GM19438 (cell line): ENCODE measurements around the gene ZNFX1.

Source experiments
- ATAC-seq: cut with Tn5 transposase; IDR thresholded peaks from one replicate; pipeline ENCODE4 v1.9.1; 2021; ENCODE audit warnings: low read depth; ENCODE audit not compliant: unreplicated experiment

The ZNFX1 gene

DNA sequence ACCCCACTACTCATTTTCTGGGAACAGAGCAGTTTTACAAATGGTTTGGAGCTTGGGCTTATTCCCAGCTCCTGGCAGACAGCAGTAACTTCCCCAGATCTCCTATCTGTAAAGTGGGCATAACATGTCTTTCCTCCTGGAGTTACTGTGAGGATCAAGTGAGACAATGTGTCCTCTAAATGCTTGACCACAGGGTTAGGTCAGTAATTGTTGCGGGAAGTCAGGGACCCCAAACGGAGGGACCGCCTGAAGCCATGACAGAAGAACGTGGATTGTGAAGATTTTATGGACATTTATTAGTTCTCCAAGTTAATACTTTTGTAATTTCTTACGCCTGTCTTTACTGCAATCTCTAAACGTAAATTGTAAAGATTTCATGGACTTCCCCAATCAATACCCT lies 15.3 kb upstream of the ZNFX1 start:
- no peak for ATAC-seq

DNA sequence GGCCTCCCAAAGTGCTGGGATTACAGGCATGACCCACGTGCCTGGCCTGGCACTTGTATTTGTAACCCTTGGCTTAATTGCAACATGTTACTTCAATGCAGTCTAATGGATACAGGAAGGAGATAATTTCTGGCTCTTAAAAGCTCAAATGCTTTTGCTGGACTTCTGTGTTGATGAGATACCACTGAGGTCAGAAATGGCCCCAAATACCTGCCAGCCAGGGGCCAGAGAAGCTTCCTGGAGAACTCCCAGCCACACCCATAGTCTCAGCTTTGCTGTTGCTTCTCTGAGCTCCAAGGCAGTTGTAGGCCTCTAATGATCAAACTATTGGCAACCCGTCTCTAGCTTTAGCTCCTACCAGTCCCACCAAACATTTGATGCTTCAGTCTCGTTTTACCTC lies 14.2 kb upstream of the ZNFX1 start:
- ATAC-seq: no peak

DNA sequence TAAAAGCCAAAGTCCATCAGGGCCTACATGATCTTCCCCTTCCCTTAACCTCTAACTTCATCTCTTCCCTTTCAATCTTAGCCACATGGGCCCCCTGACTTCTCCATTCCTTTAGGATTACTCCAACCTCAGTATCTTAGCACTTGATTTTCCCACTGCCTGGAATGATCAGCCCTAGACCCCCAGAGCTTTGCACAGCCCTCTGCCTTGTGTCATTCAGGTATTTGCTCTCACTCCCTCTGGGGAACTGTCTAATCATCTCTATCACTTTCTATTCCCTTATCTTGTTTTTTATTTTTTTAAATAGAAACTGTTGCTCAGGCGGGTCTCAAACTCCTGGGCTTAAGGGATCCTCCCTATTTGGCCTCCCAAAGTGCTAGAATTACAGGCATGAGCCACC lies 13.3 kb upstream of the ZNFX1 start:
- no peak for ATAC-seq

DNA sequence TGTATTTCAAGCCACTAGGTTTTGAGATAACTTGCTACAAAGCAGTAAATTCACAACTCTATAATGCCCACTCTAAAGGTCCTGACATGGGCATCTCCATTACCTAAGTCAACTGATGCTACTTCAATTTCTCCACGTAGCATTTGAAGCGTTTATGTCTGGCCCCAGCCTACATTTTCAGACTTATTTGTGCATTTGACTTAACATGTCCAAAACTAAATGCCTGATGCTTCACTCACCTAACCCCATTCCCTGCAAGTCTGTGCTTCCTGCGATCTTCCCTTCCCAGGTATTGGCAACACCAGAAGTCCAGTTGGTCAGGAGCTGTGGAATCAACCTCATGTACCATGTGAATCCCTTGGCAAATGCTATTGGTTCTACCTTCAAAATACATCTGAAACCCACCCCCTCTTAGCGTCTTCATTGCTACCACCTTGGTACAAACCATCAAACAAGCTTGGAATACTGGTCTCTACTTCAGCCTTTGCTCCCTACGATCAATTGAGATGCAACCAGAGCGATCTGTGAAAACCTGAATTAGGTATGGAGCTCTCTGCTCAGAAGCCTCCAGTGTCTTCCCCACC lies 12.8 kb upstream of the ZNFX1 start:
- no peak for ATAC-seq

DNA sequence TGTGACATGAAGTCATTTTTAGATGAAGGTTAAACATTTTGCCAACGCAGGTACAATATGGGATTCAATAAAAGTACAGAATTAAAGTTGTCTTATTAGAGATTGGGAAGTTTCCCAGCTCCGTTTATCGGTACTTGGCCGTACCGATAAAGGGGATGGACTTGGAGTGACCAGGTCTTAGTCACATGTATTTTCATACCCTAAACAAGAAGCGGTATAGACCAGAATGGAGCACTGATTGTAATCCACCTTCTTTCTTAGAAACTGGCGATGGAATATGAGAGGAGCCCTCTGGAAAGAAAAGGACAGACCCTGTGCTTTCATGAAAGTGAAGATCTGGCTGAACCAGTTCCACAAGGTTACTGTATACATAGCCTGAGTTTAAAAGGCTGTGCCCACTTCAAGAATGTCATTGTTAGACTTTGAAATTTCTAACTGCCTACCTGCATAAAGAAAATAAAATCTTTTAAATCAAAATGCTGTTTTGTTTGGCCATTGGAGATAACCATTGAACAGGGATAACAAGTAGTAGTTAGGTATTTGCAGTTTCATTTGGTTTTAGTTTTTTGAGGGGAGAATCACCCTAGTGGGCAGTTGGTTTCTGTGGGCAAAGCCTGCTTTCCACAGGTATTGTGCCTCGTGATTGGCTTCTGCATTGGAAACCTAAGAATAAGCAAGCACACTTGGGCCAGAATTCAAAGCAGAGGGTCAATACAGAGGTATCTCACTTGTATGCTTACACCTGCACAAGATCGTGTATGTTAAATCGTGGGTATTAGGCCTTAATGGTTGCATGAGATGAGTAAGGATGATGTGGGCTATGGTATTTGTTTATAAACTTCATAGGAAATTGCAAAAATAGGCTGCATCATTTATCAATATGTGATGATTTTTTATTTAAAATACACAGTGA lies 11.2 kb upstream of the ZNFX1 start:
- no peak for ATAC-seq

DNA sequence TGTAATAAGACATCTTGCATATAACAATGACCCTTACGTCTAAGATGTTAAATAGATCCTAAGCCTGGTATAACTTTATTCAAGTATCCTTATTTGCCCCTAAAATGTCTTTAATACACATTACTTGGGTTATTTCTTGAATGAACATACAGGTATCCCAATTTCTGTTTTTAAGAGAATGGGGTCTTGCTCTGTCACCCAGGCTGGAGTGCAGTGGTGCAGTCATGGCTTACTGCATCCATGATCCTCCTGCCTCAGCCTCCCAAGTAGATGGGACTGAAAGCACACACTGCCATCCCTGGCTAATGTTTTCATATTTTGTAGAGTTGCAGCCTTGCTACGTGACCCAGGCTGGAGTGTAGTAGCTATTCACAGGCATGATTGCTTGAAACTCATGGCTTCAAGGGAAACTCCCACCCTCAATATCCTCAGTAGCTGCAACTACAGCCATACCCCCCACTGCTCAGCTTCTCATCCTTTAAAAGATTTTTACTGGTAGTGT lies 10.4 kb upstream of the ZNFX1 start:
- ATAC-seq: no peak

DNA sequence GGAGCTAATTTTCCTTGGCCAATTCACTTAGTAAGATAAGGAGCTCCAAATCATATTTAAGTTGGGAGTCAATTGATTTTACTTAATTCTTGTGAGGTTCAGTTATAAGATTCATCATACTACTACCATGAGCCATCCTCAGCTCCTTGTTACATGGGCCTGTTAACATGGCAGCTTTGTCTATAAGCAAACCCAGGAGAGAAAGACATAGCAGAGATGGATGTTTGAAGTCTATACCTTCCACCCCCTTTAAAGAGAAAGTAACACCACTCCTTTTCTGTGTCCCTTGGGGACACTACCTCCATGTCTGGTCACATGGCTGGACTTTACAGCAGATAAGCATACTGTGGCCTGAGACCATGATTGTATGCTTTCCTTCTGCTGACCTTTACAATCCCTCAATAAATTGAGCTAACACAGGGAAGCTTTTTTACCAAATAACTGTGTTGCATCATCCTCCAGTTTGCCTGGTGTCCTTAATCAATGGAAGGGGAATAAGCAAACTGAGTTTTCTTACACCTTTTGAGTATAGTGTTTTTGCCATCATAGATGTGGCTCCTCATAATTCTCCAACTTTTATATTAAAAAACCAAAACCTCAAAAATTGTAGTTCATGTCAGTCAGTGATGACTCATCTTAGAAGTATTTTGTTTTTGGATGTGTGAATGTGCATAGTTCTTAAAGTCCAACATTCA lies 9.8 kb upstream of the ZNFX1 start:
- ATAC-seq: no peak

DNA sequence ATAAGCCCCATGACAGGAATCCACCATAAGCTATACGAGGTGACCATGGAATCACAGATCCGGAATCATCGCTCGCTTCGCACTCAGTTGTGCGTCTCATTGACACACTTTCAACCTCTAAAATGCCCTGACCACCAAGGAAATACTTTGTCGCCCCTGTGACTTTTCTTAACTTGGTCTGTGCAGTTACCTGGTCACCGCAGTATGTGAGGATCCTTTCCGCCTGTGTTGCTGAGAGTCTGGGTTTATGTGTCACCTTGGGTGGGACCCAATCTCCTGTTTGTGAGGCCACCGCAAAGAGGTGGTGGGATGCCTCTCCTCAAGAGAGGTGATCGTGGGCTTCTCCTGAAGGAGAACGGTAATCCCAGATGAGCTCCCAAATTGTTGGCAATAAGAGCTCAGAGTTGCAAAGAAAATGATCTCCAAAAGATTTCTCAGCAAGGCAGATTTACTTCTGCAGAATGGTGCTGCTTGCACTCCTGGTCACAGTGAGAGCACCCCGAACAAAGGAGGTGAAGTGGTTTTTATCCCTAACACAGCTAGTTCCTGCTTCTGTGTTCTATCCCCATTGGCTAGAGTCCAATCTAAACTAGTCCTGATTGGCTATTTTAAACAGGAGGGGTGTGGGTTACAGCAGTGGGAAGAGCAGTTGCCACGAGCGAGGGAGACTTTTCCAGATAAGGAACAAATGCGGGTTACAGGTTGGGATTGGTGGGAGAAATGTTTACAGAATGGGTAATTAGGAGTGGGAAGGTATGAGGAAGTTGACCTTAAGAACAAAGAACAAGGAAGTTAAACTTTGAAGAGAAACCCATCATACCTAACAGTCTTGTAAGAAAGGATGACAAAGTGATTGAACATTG lies 9.1 kb upstream of the ZNFX1 start:
- no peak for ATAC-seq

DNA sequence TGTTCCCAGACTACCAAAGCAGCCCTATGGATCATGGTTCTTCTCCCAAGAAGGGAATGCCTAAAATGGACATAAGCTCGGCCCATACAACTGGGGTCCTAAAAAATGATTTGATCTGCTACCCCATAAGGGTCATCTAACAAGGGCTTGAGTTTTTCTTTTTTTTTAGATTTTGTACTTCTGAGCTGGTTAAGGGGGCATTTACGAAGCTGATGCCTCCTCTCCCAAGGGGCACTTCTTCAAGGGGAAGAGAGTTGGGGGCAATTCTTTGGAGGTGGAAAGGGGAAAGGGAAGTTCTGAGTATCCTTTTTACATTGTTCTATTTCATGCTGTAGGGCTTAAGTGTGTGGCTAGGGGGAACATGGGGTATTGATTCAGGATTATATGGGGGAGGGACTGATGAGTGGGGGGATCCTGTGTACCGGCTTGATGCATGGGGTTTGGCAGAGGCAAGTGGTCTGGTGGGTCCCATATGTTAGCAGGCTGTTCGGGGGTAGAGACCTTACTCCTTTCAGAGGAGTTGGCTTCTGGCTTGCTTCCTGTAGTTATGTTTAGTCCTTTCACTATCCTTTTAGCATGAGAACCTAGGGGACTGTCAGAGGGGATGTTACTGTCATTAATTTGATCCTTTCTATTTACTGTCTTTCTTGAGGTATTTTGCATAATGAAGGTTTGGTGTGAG lies 8.1 kb upstream of the ZNFX1 start:
- ATAC-seq: no peak

DNA sequence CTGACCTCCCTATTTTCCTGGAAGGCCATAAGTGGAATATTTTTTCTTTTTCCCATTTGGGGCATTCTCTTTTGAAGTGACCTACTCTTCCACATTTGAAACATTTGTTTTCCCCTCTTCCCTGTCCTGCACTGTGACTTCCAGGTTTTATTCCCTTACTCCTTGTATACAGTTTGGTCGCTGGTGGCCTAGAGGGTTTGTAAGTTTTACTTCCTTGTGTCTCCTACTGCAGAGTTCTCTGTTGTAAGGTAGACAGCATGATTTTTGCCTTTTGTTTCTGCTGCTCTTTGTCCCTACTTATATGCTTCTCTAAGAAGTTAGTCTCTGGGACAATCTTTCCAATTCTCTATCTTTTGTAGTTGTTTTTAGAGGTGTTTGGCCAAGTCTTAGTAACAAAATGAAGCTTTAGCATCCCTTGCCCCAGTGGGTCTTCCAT lies 7.4 kb upstream of the ZNFX1 start:
- ATAC-seq: no peak

DNA sequence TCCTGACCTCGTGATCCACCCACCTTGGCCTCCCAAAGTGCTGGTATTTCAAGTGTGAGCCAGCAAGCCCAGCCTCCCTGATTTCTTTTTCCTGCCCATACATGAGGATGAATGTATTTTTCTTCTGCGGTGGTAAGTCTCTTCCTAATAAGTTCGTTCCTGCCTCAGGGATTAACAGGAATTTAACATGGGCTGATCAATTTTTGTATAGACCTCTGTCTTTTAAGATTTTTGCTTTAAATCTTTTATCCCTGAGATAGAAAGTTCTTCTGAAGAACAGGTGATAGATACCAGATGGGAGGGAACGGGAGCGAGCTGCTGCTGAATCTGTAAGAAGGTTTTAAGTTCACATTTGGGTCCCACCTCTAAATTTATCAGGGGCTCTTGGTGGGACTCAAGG lies 7.0 kb upstream of the ZNFX1 start:
- ATAC-seq: no peak

DNA sequence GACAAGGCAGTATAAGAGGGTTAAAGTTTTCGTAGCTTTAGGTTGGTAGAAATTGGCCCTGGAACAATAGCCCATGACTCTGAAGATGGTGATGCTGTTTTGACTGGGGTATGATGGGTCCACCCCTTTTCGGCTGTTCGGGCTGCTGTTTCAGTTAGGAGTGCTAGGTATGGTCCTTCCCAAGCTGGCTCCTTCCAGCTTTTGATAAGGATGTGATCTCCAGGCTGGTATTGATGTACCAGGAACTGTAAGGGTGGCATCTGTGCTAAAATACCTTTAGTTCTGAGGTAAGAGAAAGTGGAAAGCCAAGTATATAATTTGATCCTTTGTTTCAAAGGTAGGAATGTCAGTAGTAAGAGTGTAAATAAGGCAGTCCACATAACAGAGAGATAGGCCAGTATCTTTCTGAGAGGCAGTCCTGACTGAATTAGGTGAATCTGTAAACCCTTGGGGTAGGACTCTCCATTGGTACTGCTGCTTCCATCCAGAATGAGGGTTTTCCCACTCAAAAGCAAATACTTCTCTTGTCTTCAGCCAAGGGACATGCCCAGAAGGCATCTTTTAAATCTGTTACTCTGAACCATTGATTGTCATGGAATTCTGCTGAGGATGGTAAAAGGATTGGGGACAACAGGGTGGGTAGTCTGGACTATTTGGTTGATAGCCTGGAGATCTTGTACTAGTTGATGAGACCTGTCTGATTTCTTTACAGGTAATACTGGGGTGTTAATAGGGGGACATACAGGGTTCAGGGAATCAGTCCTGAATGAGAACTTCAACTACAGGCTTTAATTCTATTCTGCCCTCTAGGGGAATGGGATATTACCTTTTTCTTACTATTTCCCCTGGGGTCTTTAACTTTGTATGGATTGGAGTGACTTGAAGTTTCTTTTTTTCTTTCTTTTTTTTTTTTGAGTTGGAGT lies 6.1 kb upstream of the ZNFX1 start:
- no peak for ATAC-seq

DNA sequence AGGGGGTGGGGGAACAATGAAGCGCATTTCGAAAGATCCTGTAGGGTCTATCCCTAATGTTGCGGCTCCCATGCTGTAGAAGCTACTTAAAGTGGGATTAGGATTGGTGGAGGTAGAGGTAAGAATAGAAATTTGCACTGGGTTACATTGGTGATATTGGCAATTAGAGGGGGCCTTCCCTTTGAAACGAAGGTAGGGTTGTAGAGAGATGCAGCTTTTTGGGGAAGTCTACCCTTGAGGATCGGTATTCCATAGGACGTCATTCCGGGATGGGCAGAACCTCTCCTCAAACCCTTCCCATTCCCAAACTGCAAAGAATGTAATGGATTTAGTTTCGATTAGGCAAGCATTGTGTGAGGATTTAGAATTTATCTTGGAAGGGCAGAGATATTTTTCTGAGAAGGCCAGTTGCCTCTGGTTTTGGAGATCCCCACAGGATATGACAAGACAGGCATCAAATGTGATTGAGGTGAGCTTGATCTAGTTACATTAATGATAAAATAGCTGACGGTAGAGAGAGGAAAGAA lies 5.4 kb upstream of the ZNFX1 start:
- no peak for ATAC-seq

DNA sequence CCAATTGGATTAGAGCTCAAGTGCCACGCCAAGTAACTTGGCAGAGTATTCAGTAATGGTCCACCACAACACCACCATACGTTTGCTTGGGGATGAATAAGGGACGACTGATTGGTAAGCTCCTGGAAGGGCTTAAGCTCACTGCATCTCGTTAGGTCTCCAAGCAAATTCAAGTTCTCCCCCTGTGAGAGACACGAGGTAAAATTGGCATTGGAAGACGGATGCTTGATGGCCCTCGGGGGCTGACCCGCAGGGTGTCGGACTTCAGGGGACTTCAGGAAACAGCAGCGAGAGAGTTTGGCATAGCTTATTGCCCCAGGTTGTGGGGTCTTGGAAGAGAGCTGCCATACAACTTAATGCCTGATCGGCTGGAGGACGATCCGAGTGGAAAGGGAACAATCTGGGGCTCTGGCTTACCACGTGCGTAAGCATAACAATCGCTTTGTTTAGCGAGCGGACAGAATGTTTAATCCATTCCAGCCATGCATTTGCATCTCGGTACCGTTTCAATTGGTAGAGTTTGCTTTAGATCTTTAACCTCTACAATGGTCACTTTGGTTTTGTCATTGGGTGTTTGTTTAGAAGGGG lies 4.8 kb upstream of the ZNFX1 start:
- ATAC-seq: no peak

DNA sequence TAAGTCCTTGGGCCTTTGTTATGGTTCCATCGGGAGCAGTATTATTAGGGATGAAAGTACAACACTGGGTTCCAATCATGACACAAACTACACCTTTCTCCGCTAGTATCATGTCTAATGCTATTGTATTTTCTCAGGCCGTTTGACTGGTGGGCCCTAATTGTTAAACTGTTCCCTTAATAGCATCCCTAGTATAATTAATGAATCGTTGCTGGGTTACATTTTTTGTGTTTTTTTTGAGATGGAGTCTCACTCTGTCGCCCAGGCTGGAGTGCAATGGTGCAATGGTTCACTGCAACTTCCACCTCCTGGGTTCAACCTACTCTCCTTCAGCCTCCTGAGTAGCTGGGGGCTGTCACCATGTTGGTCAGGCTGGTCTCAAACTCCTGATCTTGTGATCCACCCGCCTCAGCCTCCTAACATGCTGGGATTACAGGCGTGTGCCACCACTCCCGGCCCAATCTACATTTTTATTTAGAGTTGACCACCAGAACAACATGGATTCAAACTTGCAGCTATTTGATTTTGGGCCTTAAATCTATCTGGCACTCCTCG lies 4.1 kb upstream of the ZNFX1 start:
- no peak for ATAC-seq

DNA sequence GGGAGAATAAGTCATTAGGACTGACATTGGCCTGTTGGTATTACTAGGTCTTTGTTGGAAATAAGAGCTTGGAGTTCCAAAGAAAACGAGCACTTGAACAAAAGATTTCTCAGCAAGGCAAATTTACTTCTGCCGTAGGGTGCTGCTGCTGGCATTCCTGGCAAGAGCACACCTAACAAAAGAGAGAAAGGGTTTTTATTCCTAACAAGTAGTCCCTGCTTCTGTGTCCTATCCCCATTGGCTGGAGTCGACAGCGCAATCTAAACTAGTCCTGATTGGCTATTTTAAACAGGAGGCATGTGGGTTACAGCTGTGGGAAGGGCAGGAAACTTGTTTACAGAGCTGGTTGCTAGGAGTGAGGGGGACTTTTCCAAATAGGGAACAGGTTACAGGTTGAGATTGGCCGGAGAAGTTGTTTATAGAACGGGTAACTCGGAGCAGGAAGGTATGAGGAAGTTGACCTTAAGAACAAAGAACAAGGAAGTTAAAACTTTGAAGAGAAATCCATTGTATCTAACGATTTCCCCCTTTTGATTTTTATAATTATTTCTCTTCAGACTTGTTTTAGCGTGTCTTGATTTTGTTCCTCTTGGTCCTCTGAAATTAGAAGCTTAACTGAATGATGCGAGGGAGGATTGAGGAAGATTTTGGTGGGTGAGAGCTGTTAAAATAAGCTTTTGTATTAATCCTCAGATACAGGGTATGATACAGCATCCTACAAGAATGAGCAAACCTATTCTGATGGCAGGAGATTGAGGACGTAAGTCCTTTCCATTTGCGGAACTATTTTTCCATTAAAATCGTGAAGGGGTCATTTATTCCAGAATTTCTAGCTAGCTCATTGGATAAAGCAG lies 3.4 kb upstream of the ZNFX1 start:
- ATAC-seq: no peak

DNA sequence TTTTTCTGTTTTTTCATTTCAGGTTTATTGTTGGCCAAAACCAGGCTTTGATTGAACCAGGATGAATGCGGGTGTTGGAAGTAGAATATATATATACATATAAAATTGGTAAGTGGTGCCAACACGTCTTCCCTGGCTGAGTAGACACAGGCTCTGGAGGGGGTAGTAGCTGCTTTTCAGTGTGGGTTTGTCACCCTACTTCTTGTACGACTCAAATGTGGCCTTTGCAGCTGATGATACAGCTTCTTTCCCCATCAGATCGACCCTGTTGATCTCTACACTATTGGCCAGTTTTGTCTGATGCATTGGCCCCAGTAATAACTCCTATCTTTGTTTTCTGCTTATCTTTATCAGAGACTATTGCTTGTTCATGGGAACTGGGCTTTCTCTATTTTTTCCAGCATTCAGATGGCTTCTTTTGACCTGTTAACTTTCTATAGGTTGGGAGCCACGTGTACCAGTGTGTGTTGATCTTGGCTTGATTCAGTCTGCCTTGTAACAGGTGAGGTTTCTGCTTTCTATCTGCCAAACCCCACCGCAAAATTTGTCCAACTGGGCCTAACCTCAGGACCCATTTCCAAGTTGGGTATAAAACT lies 2.7 kb upstream of the ZNFX1 start:
- no peak for ATAC-seq
